Gastrocnemius medialis (tissue), 4 donors: Measurements from ENCODE around the gene MXI1.

Experiments used
- CTCF ChIP-seq, 5 experiments: fragments of 450-650 bp in 3 of 5; fragments of 200-600 bp in 2 of 5; sonication (generic) in 2 of 5; IDR thresholded peaks in 4 of 5; conservative IDR thresholded peaks in 1 of 5; 1 replicate in 4 of 5; 2 replicates in 1 of 5; pipeline ENCODE4 v1.5.1; 2016 to 2019; ENCODE audit warnings: antibody characterized with exemption in 5 of 5, mild to moderate bottlenecking in 3 of 5, moderate library complexity in 3 of 5
- POLR2A ChIP-seq, 2 donors: fragments of 450-650 bp; IDR thresholded peaks; one replicate each; pipeline ENCODE4 v1.6.1; 2017; ENCODE audit warnings: antibody characterized with exemption in 2 of 2, mild to moderate bottlenecking in 2 of 2, moderate library complexity in 2 of 2

- TF ChIP-seq CTCF (IDR thresholded peaks at IDR 0.05 in 4 of 5, conservative IDR thresholded peaks at IDR 0.05 in 1 of 5) (no peak), POLR2A (IDR thresholded peaks at IDR 0.05) (no peak)
Measured at GRCh38 chr10:110209926-110210673, 2.7 kb downstream of the MXI1 start.
